HG02588 (cell line): ENCODE results near the gene TRAF5.
A peak's percentile ranks its signal among the peaks of the same experiment; 100 is the strongest.

Source experiments
- ATAC-seq: cut with Tn5 transposase; IDR thresholded peaks from one replicate; pipeline ENCODE4 v1.9.1; 2021; ENCODE audit warnings: mild to moderate bottlenecking, moderate library complexity; ENCODE audit not compliant: unreplicated experiment

The TRAF5 gene

GRCh38 chr1:211327346-211327921 is 801 bp downstream of the TRAF5 start:
- ATAC-seq, result peak; percentile 28

- ATAC-seq, result no peak
These were observed 1.6 kb downstream of the TRAF5 start for GRCh38 chr1:211328084-211328694.

- no peak for ATAC-seq
These were observed 2.3 kb downstream of the TRAF5 start for GRCh38 chr1:211328866-211329475.

GRCh38 chr1:211329764-211330201 is 3.1 kb downstream of the TRAF5 start:
- peak; percentile 45 for ATAC-seq

- ATAC-seq, result no peak
These were observed 3.8 kb downstream of the TRAF5 start for GRCh38 chr1:211330282-211330936.

- ATAC-seq, result no peak
These were observed 4.5 kb downstream of the TRAF5 start for GRCh38 chr1:211331011-211331709.

- no peak for ATAC-seq
These were observed 5.5 kb downstream of the TRAF5 start for GRCh38 chr1:211332036-211332616.

GRCh38 chr1:211332830-211333229 is 6.2 kb downstream of the TRAF5 start:
- no peak for ATAC-seq

GRCh38 chr1:211333906-211334305 is 7.3 kb downstream of the TRAF5 start:
- ATAC-seq, result no peak

- ATAC-seq, result no peak
These were observed 8.4 kb downstream of the TRAF5 start for GRCh38 chr1:211334986-211335385.

GRCh38 chr1:211335522-211336157 is 9.0 kb downstream of the TRAF5 start:
- ATAC-seq, result peak; percentile 84

- ATAC-seq, result no peak
These were observed 9.5 kb downstream of the TRAF5 start for GRCh38 chr1:211336161-211336560.

- no peak for ATAC-seq
These were observed 10.1 kb downstream of the TRAF5 start for GRCh38 chr1:211336775-211337174.

- no peak for ATAC-seq
These were observed 11.0 kb downstream of the TRAF5 start for GRCh38 chr1:211337430-211338223.

- no peak for ATAC-seq
These were observed 11.6 kb downstream of the TRAF5 start for GRCh38 chr1:211338224-211338620.

- no peak for ATAC-seq
These were observed 13.0 kb downstream of the TRAF5 start for GRCh38 chr1:211339631-211340041.

- no peak for ATAC-seq
These were observed 14.2 kb downstream of the TRAF5 start for GRCh38 chr1:211340622-211341507.

- ATAC-seq, result no peak
These were observed 15.4 kb downstream of the TRAF5 start for GRCh38 chr1:211341999-211342398.

- no peak for ATAC-seq
These were observed 17.0 kb downstream of the TRAF5 start for GRCh38 chr1:211343607-211344006.
